ENCODE data around the gene RGS14. TPM values are rescaled to one million over a fixed set of nuclear protein-coding genes. Genes with fewer than 3 reads are reported as not detected.
"Not testable (repeated sequence)": the region's sequence is repeated elsewhere in the genome, so short reads cannot be mapped to it uniquely, and the experiment has no call there.

The RGS14 gene
- total RNA-seq, 2 experiments from 2014 or later = 124 to 132 TPM

GRCh38 chr5:177405805-177406204, 48.1 kb downstream of the RGS14 start:
- Mint-ChIP-seq H3K27ac (no peak overlapping the region), H3K4me1 (peaks cover 44% of the 10 kb centered on the region), H3K36me3 (ENCODE audit: low read depth) (no peaks in the 10 kb centered on the region), H3K9me3 (no peaks in the 10 kb centered on the region), H3K4me3 (no peak overlapping the region), H3K27me3 (peaks cover 30% of the 10 kb centered on the region)
- POLR2A ChIA-PET = no interaction called here
- no peak for DNase-seq
- CTCF ChIA-PET = interaction anchor here (0.9 to 53.2 kb wide), 6 partner anchors 14 to 53 kb away, joined by 3 to 1643 read pairs (median 94); partner anchors contain the start of genes DBN1, GRK6 and PRR7

DNA sequence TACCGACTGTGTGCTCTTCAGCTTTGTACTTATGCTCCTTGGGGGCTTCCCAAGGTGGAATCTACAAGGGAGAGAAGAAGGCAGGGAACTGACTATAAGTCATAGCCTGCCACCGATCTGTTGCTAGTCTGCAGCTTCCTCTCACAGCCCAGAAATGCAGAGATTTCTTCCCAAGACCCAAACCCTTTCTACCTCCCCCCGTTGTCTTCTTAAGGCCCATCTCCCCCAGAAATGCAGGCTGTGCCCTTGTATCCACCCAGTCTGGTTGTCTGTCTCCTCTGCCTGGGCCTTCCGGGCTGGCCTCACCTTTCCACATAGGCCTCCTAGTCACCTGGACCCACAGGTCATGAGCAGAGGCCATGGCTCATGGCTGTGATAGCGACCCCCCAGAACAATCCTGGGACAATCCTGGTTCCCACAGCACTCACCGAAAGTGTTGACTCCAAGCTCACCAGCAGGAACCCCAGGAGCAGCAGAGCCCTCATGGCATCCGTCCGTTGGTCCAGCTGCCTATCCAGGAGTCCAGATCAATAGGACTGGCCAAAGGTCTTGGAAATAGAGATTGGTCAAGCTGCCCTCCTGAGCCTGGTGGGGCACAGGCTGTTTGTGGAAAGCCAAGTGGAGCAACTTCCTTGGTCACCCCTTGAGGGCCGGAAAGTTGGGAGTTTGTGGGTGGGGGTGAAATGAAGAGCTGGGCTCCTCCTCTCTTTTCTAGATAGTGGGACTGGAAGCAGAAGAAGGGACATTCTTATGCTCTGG, 51.5 kb downstream of the RGS14 start, which contains the start of gene F12:
F12 (minus strand) TSS at position 522 of the 759 bp plus-strand sequence; CDS start at position 485, 37 bp downstream.
- CTCF ChIA-PET = interaction anchor here (1.1 to 53.2 kb wide), 5 partner anchors 14 to 100 kb away, joined by 3 to 1643 read pairs (median 19); partner anchors contain the start of genes DBN1, GRK6 and PRR7
- POLR2A ChIA-PET = no interaction called here
- H3K27ac Mint-ChIP-seq = no peak within 1 kb of the TSS
- no peaks in the 10 kb centered on the region for H3K36me3 Mint-ChIP-seq (ENCODE audit: low read depth)
- peaks cover 48% of the 10 kb centered on the region for H3K4me1 Mint-ChIP-seq
- H3K27me3 Mint-ChIP-seq = peaks cover 6% of the 10 kb centered on the region
- H3K4me3 Mint-ChIP-seq = no peak within 1 kb of the TSS
- DNase-seq = no peak
- H3K9me3 Mint-ChIP-seq = no peaks in the 10 kb centered on the region

DNA sequence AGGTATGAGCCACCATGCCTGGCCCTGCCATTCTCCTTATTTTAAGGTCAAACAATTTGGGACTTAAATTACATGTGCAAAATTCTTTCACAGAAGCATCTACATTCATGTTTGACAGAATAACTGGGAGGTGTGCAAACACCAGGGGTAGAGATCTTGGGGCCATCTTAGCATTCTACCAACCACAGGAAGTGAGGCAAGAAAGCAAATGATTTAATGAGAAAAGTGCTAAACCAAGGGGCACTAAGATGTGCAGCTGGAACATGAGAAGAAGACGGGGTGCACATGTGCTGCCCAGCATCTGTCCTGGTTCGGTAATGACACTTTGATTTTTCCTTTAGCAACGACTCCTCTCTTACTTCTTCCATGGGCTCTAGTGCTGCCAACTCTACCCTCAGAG, 52.9 kb downstream of the RGS14 start:
- peaks cover 6% of the 10 kb centered on the region for H3K27me3 Mint-ChIP-seq
- H3K27ac Mint-ChIP-seq = no peak overlapping the region
- ChIA-PET POLR2A (no interaction called here), CTCF (interaction anchor here (0.6 to 53.2 kb wide), 4 partner anchors 13 to 48 kb away, joined by 3 to 1643 read pairs (median 154); partner anchors contain the start of genes DBN1, GRK6 and PRR7)
- H3K36me3 Mint-ChIP-seq (ENCODE audit: low read depth) = no peaks in the 10 kb centered on the region
- no peak overlapping the region for H3K4me3 Mint-ChIP-seq
- H3K9me3 Mint-ChIP-seq = no peaks in the 10 kb centered on the region
- peaks cover 45% of the 10 kb centered on the region for H3K4me1 Mint-ChIP-seq
- no peak for DNase-seq

GRCh38 chr5:177412603-177413233, 55.0 kb downstream of the RGS14 start:
- ChIA-PET POLR2A (no interaction called here), CTCF (interaction anchor here (1.2 to 53.2 kb wide), 4 partner anchors 7 to 46 kb away, joined by 3 to 1643 read pairs (median 154); partner anchors contain the start of genes DBN1, F12, PFN3 and PRR7)
- Mint-ChIP-seq H3K36me3 (ENCODE audit: low read depth) (no peaks in the 10 kb centered on the region), H3K4me1 (peaks cover 41% of the 10 kb centered on the region), H3K27ac (peak overlapping the region; percentile 39), H3K27me3 (peaks cover under 1% of the 10 kb centered on the region), H3K4me3 (peak overlapping the region; percentile 20), H3K9me3 (no peaks in the 10 kb centered on the region)
- DNase-seq = no peak

GRCh38 chr5:177414481-177414880, 56.8 kb downstream of the RGS14 start:
- no peak overlapping the region for H3K4me3 Mint-ChIP-seq
- H3K36me3 Mint-ChIP-seq (ENCODE audit: low read depth) = no peaks in the 10 kb centered on the region
- POLR2A ChIA-PET = no interaction called here
- H3K9me3 Mint-ChIP-seq = no peaks in the 10 kb centered on the region
- H3K27ac Mint-ChIP-seq = no peak overlapping the region
- CTCF ChIA-PET = interaction anchor here (1.1 to 53.2 kb wide), 4 partner anchors 9 to 44 kb away, joined by 3 to 1643 read pairs (median 158); partner anchors contain the start of genes DBN1, F12, PFN3 and PRR7
- no peaks in the 10 kb centered on the region for H3K27me3 Mint-ChIP-seq
- no peak for DNase-seq
- peaks cover 40% of the 10 kb centered on the region for H3K4me1 Mint-ChIP-seq

DNA sequence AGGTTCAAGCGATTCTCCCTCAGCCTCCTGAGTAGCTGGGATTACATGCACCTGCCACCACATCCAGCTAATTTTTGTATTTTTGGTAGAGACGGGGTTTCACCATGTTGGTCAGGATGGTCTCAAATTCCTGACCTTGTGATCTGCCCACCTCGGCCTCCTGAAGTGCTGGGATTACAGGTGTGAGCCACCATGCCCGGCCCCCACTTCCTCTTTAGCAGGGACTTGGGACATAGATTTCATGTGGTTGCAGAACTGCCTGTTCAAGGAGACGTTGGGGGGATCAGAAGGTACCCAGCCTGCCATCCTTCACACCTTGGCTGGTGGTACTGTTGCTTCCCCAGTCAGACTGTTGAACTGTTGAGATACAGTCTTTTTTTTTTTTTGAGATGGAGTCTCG, 59.4 kb downstream of the RGS14 start:
- POLR2A ChIA-PET; H3K36me3 Mint-ChIP-seq (ENCODE audit: low read depth); H3K27me3 Mint-ChIP-seq; H3K9me3 Mint-ChIP-seq; H3K4me3 Mint-ChIP-seq; H3K27ac Mint-ChIP-seq; DNase-seq: not testable (repeated sequence)
- peaks cover 29% of the 10 kb centered on the region for H3K4me1 Mint-ChIP-seq
- CTCF ChIA-PET = interaction anchor here (1.6 to 53.2 kb wide), 4 partner anchors 9 to 42 kb away, joined by 3 to 1643 read pairs (median 158); partner anchors contain the start of genes DBN1, F12, PFN3 and PRR7

DNA sequence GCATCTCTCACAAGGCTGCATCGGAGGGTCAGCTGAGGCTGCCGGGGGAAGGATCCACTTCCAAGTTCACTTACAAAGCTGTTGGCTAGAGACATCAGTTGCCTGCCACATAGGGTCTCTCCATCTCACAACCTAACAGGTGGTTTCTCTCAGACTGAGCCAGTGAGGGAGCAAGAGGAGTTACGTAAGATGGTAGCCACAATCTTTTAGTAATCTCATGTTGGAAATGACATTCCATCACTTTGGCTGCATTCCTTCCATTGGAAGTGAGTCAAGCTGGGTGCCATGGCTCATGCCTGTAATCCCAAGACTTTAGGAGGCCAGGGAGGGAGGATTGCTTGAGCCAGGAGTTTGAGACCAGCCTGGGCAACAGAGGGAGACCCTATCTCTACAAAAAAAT, 61.3 kb downstream of the RGS14 start:
- H3K9me3 Mint-ChIP-seq = peaks cover 2% of the 10 kb centered on the region
- no peak overlapping the region for H3K27ac Mint-ChIP-seq
- CTCF ChIA-PET = interaction anchor here (1.0 to 53.2 kb wide), 4 partner anchors 13 to 50 kb away, joined by 3 to 1643 read pairs (median 154); partner anchors contain the start of genes DBN1, F12, PFN3 and PRR7
- no peaks in the 10 kb centered on the region for H3K27me3 Mint-ChIP-seq
- POLR2A ChIA-PET = no interaction called here
- no peak for DNase-seq
- H3K36me3 Mint-ChIP-seq (ENCODE audit: low read depth) = peaks cover 3% of the 10 kb centered on the region
- H3K4me3 Mint-ChIP-seq = no peak overlapping the region
- peaks cover 14% of the 10 kb centered on the region for H3K4me1 Mint-ChIP-seq

DNA sequence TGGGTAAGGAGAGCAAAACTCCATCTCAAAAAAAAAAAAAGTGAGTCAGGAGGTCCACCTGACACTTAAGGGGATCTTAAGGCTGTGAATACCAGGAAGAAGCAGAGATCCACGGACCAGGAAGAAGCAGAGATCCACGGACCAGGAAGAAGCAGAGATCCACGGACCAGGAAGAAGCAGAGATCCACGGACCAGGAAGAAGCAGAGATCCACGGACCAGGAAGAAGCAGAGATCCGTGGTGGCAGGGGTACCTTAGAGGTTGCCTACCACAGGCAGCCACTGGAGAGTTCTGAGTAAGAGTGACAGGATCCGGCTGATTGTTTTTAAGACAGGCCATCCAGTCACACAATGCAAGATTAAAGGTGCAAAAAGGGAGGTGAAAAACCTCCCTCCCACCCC, 62.7 kb downstream of the RGS14 start:
- POLR2A ChIA-PET; H3K36me3 Mint-ChIP-seq (ENCODE audit: low read depth); H3K9me3 Mint-ChIP-seq; H3K27ac Mint-ChIP-seq; DNase-seq; H3K4me3 Mint-ChIP-seq; H3K27me3 Mint-ChIP-seq: not testable (repeated sequence)
- CTCF ChIA-PET = interaction anchor here (0.7 to 53.2 kb wide), 5 partner anchors 15 to 122 kb away, joined by 3 to 1643 read pairs (median 3); partner anchors contain the start of genes DBN1, F12, PFN3 and PRR7
- peaks cover 20% of the 10 kb centered on the region for H3K4me1 Mint-ChIP-seq

DNA sequence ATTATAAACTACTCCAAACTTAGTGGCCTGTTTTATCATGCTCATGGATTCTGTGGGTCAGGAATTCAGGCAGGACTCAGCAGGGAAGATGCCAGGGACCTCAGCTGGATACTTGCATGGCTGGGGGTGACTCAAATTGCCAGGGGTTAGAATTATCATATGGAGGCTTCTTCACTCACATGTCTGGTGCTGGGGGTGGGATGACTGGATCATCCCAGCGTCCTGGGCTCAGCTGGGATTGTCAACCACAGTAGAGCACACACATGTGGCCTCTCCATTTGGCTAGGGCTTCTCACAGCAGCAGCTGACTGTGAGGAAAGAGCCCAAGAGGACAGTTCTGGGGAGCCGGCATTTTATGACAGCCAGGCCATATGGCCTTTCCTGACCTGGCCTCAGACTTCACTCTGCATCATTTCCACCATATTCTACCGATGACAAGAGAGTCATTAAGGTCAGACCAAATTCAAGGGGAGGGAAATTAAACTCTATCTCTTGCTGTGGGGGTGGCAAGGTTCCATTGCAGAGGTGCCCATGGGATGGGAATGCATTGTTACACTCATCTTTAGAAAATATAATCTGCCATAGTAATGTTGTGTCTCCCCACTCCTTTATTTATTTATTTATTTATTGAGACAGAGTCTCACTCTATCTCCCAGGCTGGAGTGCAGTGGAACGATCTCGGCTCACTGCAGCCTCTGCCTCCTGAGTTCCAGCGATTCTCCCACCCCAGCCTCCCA, 63.5 kb downstream of the RGS14 start:
- ChIA-PET CTCF (interaction anchor here (1.6 to 53.2 kb wide), 3 partner anchors 16 to 38 kb away, joined by 3 to 1643 read pairs (median 304); partner anchors contain the start of genes DBN1, F12, PFN3 and PRR7), POLR2A (no interaction called here)
- no peak overlapping the region for H3K27ac Mint-ChIP-seq
- DNase-seq = no peak
- H3K36me3 Mint-ChIP-seq (ENCODE audit: low read depth) = peaks cover 3% of the 10 kb centered on the region
- no peak overlapping the region for H3K4me3 Mint-ChIP-seq
- no peaks in the 10 kb centered on the region for H3K27me3 Mint-ChIP-seq
- peaks cover 22% of the 10 kb centered on the region for H3K4me1 Mint-ChIP-seq
- H3K9me3 Mint-ChIP-seq = peaks cover 2% of the 10 kb centered on the region

Other genes with a start within 250 kb of the RGS14 start
- 10 to 100 TPM; 83.2 to 92.9 TPM for gene NSD1, start 224.2 kb upstream of the RGS14 start, total RNA-seq
- gene RAB24, start 54.2 kb upstream of the RGS14 start, total RNA-seq = 10 to 100 TPM; 28.3 to 34.4 TPM
- gene PRELID1, start 54.1 kb upstream of the RGS14 start, total RNA-seq = 100 to 1,000 TPM; 142 to 152 TPM
- 100 to 1,000 TPM; 107 to 109 TPM for gene MXD3, start 46.0 kb upstream of the RGS14 start, total RNA-seq
- 100 to 1,000 TPM; 123 to 132 TPM for gene LMAN2, start 6.3 kb upstream of the RGS14 start, total RNA-seq
- under 1 TPM; 0.12 to 0.27 TPM for gene SLC34A1, start 26.5 kb downstream of the RGS14 start, total RNA-seq
- gene PFN3, start 42.7 kb downstream of the RGS14 start, total RNA-seq = not detected
- gene F12, start 51.6 kb downstream of the RGS14 start, total RNA-seq = under 1 TPM; 0.22 to 0.60 TPM
- 100 to 1,000 TPM; 242 to 296 TPM for gene GRK6, start 68.8 kb downstream of the RGS14 start, total RNA-seq
- 1 to 10 TPM; 5.3 to 9.7 TPM for gene PRR7, start 88.9 kb downstream of the RGS14 start, total RNA-seq
- gene DBN1, start 115.7 kb downstream of the RGS14 start, total RNA-seq = 1 to 10 TPM; 4.2 to 4.8 TPM
- 10 to 100 TPM; 31.6 to 32.4 TPM for gene PDLIM7, start 139.7 kb downstream of the RGS14 start, total RNA-seq
- gene DOK3, start 151.9 kb downstream of the RGS14 start, total RNA-seq = 1 to 10 TPM; 2.9 to 3.9 TPM
- 100 to 1,000 TPM; 106 to 118 TPM for gene DDX41, start 159.0 kb downstream of the RGS14 start, total RNA-seq
- 100 to 1,000 TPM; 102 to 120 TPM for gene FAM193B, start 196.6 kb downstream of the RGS14 start, total RNA-seq
- gene TMED9, start 234.3 kb downstream of the RGS14 start, total RNA-seq = 100 to 1,000 TPM in 1 of 2 experiments, 10 to 100 TPM in 1; 94.0 to 105 TPM
- 10 to 100 TPM; 20.3 to 20.5 TPM for gene B4GALT7, start 242.2 kb downstream of the RGS14 start, total RNA-seq

Data from activated CD4-positive, alpha-beta T cell treated with anti-CD3 and anti-CD28 coated beads, Interleukin-2, amount 10 ng/mL, durations not matched to agents 7 days and 5 days (primary cell).